Ovary (tissue), 3 donors: Measurements from ENCODE around the gene GRIK1.

Experiments
- POLR2A ChIP-seq: fragments of 450-650 bp; IDR thresholded peaks from one replicate; pipeline ENCODE4 v1.6.1; 2017; ENCODE audit warnings: antibody characterized with exemption, mild to moderate bottlenecking, moderate library complexity
- TF ChIP-seq, protein P1 (sequence below), 3 donors: fragments of 450-650 bp in 2 of 3; fragments of 200-600 bp in 1 of 3; IDR thresholded peaks; one replicate each; pipeline versions ENCODE4 v1.5.1 to v1.8.0; 2016 to 2022; ENCODE audit warnings: antibody characterized with exemption in 3 of 3, mild to moderate bottlenecking in 1 of 3
- donor health status: DM: no; HTN: no; CAD: no.

DNA sequence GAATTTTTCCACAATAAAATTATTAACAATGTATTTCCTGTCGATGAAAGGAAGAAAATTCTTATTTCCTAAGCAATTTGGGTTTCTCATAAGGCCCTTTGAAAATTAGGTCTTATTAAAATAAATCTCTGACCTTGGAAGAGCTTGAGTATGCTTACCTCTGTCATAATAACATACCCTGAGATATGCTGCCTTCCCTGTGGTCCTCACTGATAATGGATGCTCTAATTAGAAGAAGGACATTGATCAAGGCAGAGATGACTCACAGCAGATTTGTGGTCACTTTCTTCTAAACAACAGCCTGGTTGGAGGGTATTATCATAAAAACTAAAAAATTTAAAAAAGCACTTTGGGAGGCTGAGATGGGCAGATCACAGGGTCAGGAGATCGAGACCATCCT lies 217.8 kb downstream of the GRIK1 start:
- no peak for TF ChIP-seq POLR2A
- TF ChIP-seq, protein P1, sequence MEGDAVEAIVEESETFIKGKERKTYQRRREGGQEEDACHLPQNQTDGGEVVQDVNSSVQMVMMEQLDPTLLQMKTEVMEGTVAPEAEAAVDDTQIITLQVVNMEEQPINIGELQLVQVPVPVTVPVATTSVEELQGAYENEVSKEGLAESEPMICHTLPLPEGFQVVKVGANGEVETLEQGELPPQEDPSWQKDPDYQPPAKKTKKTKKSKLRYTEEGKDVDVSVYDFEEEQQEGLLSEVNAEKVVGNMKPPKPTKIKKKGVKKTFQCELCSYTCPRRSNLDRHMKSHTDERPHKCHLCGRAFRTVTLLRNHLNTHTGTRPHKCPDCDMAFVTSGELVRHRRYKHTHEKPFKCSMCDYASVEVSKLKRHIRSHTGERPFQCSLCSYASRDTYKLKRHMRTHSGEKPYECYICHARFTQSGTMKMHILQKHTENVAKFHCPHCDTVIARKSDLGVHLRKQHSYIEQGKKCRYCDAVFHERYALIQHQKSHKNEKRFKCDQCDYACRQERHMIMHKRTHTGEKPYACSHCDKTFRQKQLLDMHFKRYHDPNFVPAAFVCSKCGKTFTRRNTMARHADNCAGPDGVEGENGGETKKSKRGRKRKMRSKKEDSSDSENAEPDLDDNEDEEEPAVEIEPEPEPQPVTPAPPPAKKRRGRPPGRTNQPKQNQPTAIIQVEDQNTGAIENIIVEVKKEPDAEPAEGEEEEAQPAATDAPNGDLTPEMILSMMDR (IDR thresholded peaks at IDR 0.05), result no peak
